DOHH2 (cell line): ENCODE results near the gene MATN3.

Source experiments
- CTCF ChIP-seq: fragments of 200-600 bp; sonication (generic); IDR thresholded peaks from one replicate; pipeline ENCODE4 v1.5.1; 2014; ENCODE audit warnings: antibody characterized with exemption, mild to moderate bottlenecking, low read depth, low read length; ENCODE audit not compliant: poor library complexity, severe bottlenecking
- EZH2phosphoT487 ChIP-seq: fragments of 200-600 bp; sonication (generic); IDR thresholded peaks from 2 replicates; pipeline ENCODE4 v1.6.1; 2017; ENCODE audit warnings: borderline replicate concordance, mild to moderate bottlenecking, antibody characterized with exemption, low read length, moderate library complexity, mixed read lengths

GRCh38 chr2:20034218-20034617 is 21.8 kb upstream of the MATN3 start:
- TF ChIP-seq CTCF = no peak
- no peak for TF ChIP-seq EZH2phosphoT487
